A549 (cell line): ENCODE measurements around the gene RNF114. TPM values are rescaled to one million over a fixed set of nuclear protein-coding genes. Genes with fewer than 3 reads are reported as not detected.
"Not testable (repeated sequence)": the region's sequence is repeated elsewhere in the genome, so short reads cannot be mapped to it uniquely, and the experiment has no call there.

ENCODE experiments used
- ATAC-seq, 2 experiments: fragments of 200-7000 bp in 1 of 2; fragments of >200 bp in 1 of 2; cut with Nextera tagmentation in 1 of 2; cut with Tn5 transposase in 1 of 2; 3 replicates each; pipeline versions ENCODE4 v1.8.0 to v1.9.1; 2018 to 2020; ENCODE audit warnings: mild to moderate bottlenecking in 1 of 2, moderate library complexity in 1 of 2
- CTCF ChIA-PET: fragments of 300-600 bp; sonication (Branson Sonifier 250); formaldehyde crosslinking; extraction: SDS; loops from one replicate; lab custom pipeline; 2021; ENCODE audit warnings: antibody characterized with exemption, inconsistent platforms; lab: Yijun Ruan, JAX
- POLR2A ChIA-PET: fragments of 350-600 bp; formaldehyde crosslinking; extraction: SDS; loops from one replicate; lab custom pipeline; 2021; ENCODE audit warnings: antibody characterized with exemption, inconsistent platforms; lab: Yijun Ruan, JAX
- DNase-seq, 2 experiments: peaks; one replicate each; pipeline versions ENCODE4 v3.0.0 to v3.0.0-alpha.2; 2011 to 2016; ENCODE audit warnings: low read depth in 1 of 2, low spot score in 1 of 2
- FAIRE-seq: peaks from 2 replicates; lab custom pipeline; 2011; peaks lifted over from hg19 to GRCh38; lab: Jason Lieb, UNC
- H3K27ac ChIP-seq, 2 experiments: fragments of >200 bp; sonication (Bioruptor Twin); formaldehyde crosslinking; 3 replicates each; pipeline ENCODE4 v1.5.1; 2016 to 2017
- H3K4me1 ChIP-seq: fragments of >200 bp; sonication (Bioruptor Twin); formaldehyde crosslinking; 3 replicates; pipeline ENCODE4 v1.6.1; 2016
- H3K4me2 ChIP-seq: fragments of >200 bp; sonication (Bioruptor Twin); formaldehyde crosslinking; 3 replicates; pipeline ENCODE4 v1.6.1; 2016
- H3K4me3 ChIP-seq: fragments of >200 bp; sonication (Bioruptor Twin); formaldehyde crosslinking; 3 replicates; pipeline ENCODE4 v1.5.1; 2016
- H3K9me3 ChIP-seq: fragments of >200 bp; sonication (Bioruptor Twin); formaldehyde crosslinking; 3 replicates; pipeline ENCODE4 v1.6.1; 2016
- CBX2 ChIP-seq: fragments of 200-600 bp; sonication (generic); IDR thresholded peaks from 2 replicates; pipeline ENCODE4 v1.6.1; 2016; ENCODE audit warnings: low read depth, mild to moderate bottlenecking, borderline replicate concordance
- CBX8 ChIP-seq: fragments of 200-600 bp; sonication (generic); IDR thresholded peaks from 2 replicates; pipeline ENCODE4 v1.6.1; 2016
- CHD2 ChIP-seq: fragments of 150-350 bp; IDR thresholded peaks from 2 replicates; pipeline ENCODE4 v1.6.1; 2014; ENCODE audit warnings: low read length; ENCODE audit not compliant: partially characterized antibody
- EHF ChIP-seq: fragments of 250-450 bp; sonication (Bioruptor Pico); IDR thresholded peaks from 2 replicates; pipeline ENCODE4 v1.5.0; 2020; ENCODE audit warnings: mild to moderate bottlenecking
- ESRRA ChIP-seq: fragments of 150-350 bp; IDR thresholded peaks from 2 replicates; pipeline ENCODE4 v1.6.1; 2014; ENCODE audit warnings: mild to moderate bottlenecking, low read length, borderline replicate concordance
- FOSL2 ChIP-seq, 2 experiments: fragments of 450-650 bp in 1 of 2; fragments of >200 bp in 1 of 2; sonication (Bioruptor Twin) in 1 of 2; formaldehyde crosslinking; IDR thresholded peaks; 2 replicates each; pipeline versions ENCODE4 v1.5.0 to v1.6.1; 2016 to 2020; ENCODE audit warnings: mild to moderate bottlenecking in 1 of 2, moderate library complexity in 1 of 2
- FOXS1 ChIP-seq: fragments of 250-450 bp; sonication (Bioruptor Pico); IDR thresholded peaks from 2 replicates; pipeline ENCODE4 v1.5.0; 2020; ENCODE audit warnings: mild to moderate bottlenecking, moderate library complexity
- GATA3 ChIP-seq: IDR thresholded peaks from 2 replicates; pipeline ENCODE4 v1.6.1; 2012; ENCODE audit warnings: borderline replicate concordance
- HEYL ChIP-seq: fragments of 250-450 bp; sonication (Bioruptor Pico); IDR thresholded peaks from 2 replicates; pipeline ENCODE4 v1.8.0; 2021; ENCODE audit warnings: mild to moderate bottlenecking, moderate library complexity
- JUNB ChIP-seq: fragments of >200 bp; sonication (Bioruptor Twin); formaldehyde crosslinking; IDR thresholded peaks from 2 replicates; pipeline ENCODE4 v1.6.1; 2016
- PHF8 ChIP-seq: fragments of 200-600 bp; sonication (generic); IDR thresholded peaks from 2 replicates; pipeline ENCODE4 v1.6.1; 2016; ENCODE audit warnings: low read depth, mild to moderate bottlenecking, antibody characterized with exemption, moderate library complexity, borderline replicate concordance
- POLR2AphosphoS2 ChIP-seq: conservative IDR thresholded peaks from 2 replicates; pipeline ENCODE4 v1.6.1; 2012; ENCODE audit warnings: low read length, improper control_type of control experiment, inconsistent platforms
- RAD21 ChIP-seq, 2 experiments: fragments of >200 bp in 1 of 2; sonication (Bioruptor Twin) in 1 of 2; formaldehyde crosslinking in 1 of 2; IDR thresholded peaks in 1 of 2; conservative IDR thresholded peaks in 1 of 2; 2 replicates in 1 of 2; 3 replicates in 1 of 2; pipeline ENCODE4 v1.6.1; 2012 to 2018; ENCODE audit warnings: inconsistent platforms in 1 of 2
- RARB ChIP-seq: fragments of 250-450 bp; sonication (Bioruptor Pico); IDR thresholded peaks from 2 replicates; pipeline ENCODE4 v1.8.0; 2021; ENCODE audit warnings: mild to moderate bottlenecking, moderate library complexity
- RNF2 ChIP-seq: fragments of 200-600 bp; sonication (generic); IDR thresholded peaks from 2 replicates; pipeline ENCODE4 v1.6.1; 2016; ENCODE audit warnings: low read depth, mild to moderate bottlenecking, antibody characterized with exemption, moderate library complexity, borderline replicate concordance
- SMC3 ChIP-seq: fragments of >200 bp; sonication (Bioruptor Twin); formaldehyde crosslinking; IDR thresholded peaks from 3 replicates; pipeline ENCODE4 v1.6.1; 2018; ENCODE audit warnings: inconsistent platforms
- TFCP2L1 ChIP-seq: fragments of 250-450 bp; sonication (Bioruptor Pico); IDR thresholded peaks from 2 replicates; pipeline ENCODE4 v1.5.0; 2021; ENCODE audit warnings: mild to moderate bottlenecking
- TP53 ChIP-seq: fragments of 250-450 bp; sonication (Bioruptor Pico); IDR thresholded peaks from 2 replicates; pipeline ENCODE4 v1.5.0; 2021; ENCODE audit warnings: mild to moderate bottlenecking, moderate library complexity
- WGBS: methylation state at CpG from one replicate; pipeline ENCODE4 v1.1.6; 2017; ENCODE audit errors: missing lambda C conversion rate; 5-methylcytosine and 5-hydroxymethylcytosine counted together
- polyA plus RNA-seq, 4 experiments: library from polyadenylated mRNA; depleted of rRNA in 3 of 4; stranded (reverse); fragments of >200 nt; fragmentation: RNase III in 1 of 4; extraction: RNeasy Plus Mini Kit Qiagen cat#74134 plus additional on column Dnase treatment in 1 of 4; gene quantifications; 2 replicates in 3 of 4; 3 replicates in 1 of 4; pipeline ENCODE4 v1.2.3, GENCODE V29; 2011 to 2017
- TF ChIP-seq, protein P1 (sequence below): fragments of >200 bp; sonication (Bioruptor Twin); formaldehyde crosslinking; IDR thresholded peaks from 3 replicates; pipeline ENCODE4 v1.5.1; 2016
- TF ChIP-seq, protein P2 (sequence below): fragments of 250-450 bp; sonication (Bioruptor Pico); IDR thresholded peaks from 2 replicates; pipeline ENCODE4 v1.5.0; 2021; ENCODE audit warnings: mild to moderate bottlenecking, moderate library complexity, borderline replicate concordance

RNF114 gene
- polyA plus RNA-seq, 2 of the 4 experiments (the other 2 are of a cell fraction): 43.1 to 44.8 TPM

DNA sequence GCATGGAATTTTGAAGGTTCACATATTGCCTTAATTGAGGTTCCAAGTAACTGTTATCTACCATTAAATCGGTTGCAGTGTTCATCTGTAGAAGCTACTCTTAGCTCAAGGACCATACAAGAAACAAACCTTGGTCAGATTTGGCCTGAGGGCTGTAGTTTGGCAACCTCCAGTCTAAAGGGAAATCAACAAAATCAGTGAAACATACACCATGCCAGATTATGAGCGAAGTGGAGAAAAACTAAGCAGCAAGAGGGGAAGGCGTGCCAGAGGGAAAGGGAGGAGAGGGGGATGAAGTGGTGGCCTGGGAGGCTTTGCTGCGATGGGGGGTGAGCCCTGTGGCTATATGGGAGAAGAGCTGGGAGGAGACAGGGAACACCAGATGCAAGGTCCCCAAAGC, 37.8 kb downstream of the RNF114 start:
- no peak overlapping the region for H3K4me3 ChIP-seq
- CTCF ChIA-PET: interaction anchor here (0.5 to 28.4 kb wide), 7 partner anchors 9 to 545 kb away, joined by 3 to 1049 read pairs (median 3); no protein-coding TSS in a partner anchor
- POLR2A ChIA-PET: no interaction called here
- H3K4me1 ChIP-seq: peaks cover 35% of the 10 kb centered on the region
- H3K4me2 ChIP-seq: no peak overlapping the region
- FAIRE-seq: no peak
- DNase-seq: no peak
- H3K9me3 ChIP-seq: no peaks in the 10 kb centered on the region
- ATAC-seq: no peak
- H3K27ac ChIP-seq: no peak overlapping the region
- WGBS: 79% methylated on average over 4 of the region's 4 CpGs
- TF ChIP-seq PHF8 (no peak), FOSL2 (IDR thresholded peaks at IDR 0.05) (no peak), FOSL2 (CRISPR knock-in tag; IDR thresholded peaks at IDR 0.05) (no peak), RARB (no peak), RAD21 (conservative IDR thresholded peaks at IDR 0.05 in 1 of 2, IDR thresholded peaks at IDR 0.05 in 1 of 2) (no peak), EHF (CRISPR knock-in tag) (no peak), SMC3 (no peak), CBX2 (no peak), CHD2 (no peak)

DNA sequence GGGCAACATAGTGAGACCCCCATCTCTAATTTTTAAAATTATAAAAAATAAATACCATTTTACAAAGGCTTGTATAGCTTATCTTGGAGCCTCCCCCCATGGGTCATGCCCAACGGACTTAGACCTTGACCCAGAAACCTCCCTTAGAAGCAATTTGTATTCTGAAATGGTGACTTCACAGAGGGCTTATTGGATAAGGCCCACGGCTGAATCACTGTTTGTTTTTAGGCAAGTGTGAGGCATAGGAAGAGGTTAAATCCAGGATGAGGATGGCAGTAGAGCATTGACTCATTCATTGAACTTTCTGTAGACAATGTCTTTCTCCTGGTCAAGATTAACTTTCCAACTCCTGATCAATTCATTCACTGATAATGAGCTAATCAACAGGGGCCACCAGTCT, 40.3 kb downstream of the RNF114 start:
- TF ChIP-seq FOSL2 (IDR thresholded peaks at IDR 0.05) (0 out of 2 replicates have a peak, but pooled peaks have one; percentile 13), FOSL2 (CRISPR knock-in tag; IDR thresholded peaks at IDR 0.05) (peak; percentile 46), POLR2AphosphoS2 (no peak), FOXS1 (CRISPR knock-in tag) (no peak), RNF2 (no peak), ESRRA (peak; percentile 66; the same call in 1 of the 2 replicates), HEYL (CRISPR knock-in tag) (no peak), JUNB (peak; percentile 32; the same call in 1 of the 2 replicates)
- TF ChIP-seq, protein P1, sequence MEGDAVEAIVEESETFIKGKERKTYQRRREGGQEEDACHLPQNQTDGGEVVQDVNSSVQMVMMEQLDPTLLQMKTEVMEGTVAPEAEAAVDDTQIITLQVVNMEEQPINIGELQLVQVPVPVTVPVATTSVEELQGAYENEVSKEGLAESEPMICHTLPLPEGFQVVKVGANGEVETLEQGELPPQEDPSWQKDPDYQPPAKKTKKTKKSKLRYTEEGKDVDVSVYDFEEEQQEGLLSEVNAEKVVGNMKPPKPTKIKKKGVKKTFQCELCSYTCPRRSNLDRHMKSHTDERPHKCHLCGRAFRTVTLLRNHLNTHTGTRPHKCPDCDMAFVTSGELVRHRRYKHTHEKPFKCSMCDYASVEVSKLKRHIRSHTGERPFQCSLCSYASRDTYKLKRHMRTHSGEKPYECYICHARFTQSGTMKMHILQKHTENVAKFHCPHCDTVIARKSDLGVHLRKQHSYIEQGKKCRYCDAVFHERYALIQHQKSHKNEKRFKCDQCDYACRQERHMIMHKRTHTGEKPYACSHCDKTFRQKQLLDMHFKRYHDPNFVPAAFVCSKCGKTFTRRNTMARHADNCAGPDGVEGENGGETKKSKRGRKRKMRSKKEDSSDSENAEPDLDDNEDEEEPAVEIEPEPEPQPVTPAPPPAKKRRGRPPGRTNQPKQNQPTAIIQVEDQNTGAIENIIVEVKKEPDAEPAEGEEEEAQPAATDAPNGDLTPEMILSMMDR: no peak
- FAIRE-seq (no peak), ATAC-seq (peak; percentile 51 to 58; a peak in 3 of 6 replicates), DNase-seq (peak in 1 of 2 experiments; percentile 69)
- Histone ChIP-seq H3K4me3 (no peak overlapping the region), H3K27ac (peak overlapping the region; percentile 40 to 69; a peak in 5 of 6 replicates), H3K9me3 (no peaks in the 10 kb centered on the region), H3K4me1 (peaks cover 28% of the 10 kb centered on the region), H3K4me2 (peak overlapping the region; percentile 54)
- CTCF ChIA-PET: interaction anchor here (0.9 to 28.4 kb wide), 12 partner anchors 10 to 585 kb away, joined by 3 to 1049 read pairs (median 4); no protein-coding TSS in a partner anchor
- WGBS: 2% methylated on average over 2 of the region's 2 CpGs
- POLR2A ChIA-PET: interaction anchor here (0.5 to 1.0 kb wide), 2 partner anchors 95 to 203 kb away, joined by 3 to 7 read pairs; no protein-coding TSS in a partner anchor

DNA sequence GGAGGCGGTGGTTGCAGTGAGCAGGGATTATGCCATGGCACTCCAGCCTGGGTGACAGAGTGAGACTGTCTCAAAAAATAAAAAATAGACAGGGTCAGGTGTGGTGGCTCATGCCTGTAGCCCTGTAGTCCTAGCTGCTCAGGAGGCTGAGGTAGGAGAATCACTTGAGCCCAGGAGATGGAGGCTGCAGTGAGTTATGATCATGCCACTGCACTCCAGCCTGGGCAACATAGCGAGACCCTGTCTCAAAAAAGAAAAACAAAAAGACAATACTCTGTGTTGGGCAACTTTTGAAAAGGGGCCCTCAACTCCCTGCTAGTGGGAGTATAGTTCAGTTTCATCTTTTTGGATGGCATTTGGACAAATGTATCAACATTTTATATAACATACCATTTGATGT, 41.5 kb downstream of the RNF114 start:
- H3K9me3 ChIP-seq, POLR2A ChIA-PET, H3K4me2 ChIP-seq, H3K4me3 ChIP-seq, FAIRE-seq, ATAC-seq, DNase-seq: not testable (repeated sequence)
- CTCF ChIA-PET: interaction anchor here (0.7 to 28.4 kb wide), 18 partner anchors 10 to 607 kb away, joined by 3 to 1049 read pairs (median 16); partner anchors contain the start of gene PEDS1
- peak overlapping the region in 1 of 2 experiments; percentile 69; a peak in 3 of 6 replicates for H3K27ac ChIP-seq
- H3K4me1 ChIP-seq: peaks cover 35% of the 10 kb centered on the region
- 98% methylated on average over 2 of the region's 2 CpGs for WGBS

DNA sequence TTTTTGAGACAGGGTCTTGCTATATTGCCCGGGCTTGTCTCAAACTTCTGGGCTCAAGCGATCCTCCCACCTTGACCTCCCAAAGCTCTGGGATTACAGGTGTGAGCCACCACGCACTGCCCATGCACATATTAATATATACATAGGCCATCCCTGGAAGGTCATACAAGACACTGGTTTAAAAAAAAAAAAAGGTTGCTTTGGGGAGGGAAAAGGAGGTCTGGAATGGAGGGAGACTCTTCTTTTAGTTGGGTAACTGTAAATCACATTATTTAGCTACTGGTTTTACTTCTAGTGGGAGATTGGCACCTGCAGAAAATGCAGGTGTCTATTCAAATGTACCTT, 42.5 kb downstream of the RNF114 start:
- Histone ChIP-seq H3K27ac (peak overlapping the region; percentile 73 to 86; a peak in 3 of 6 replicates), H3K4me3 (no peak overlapping the region), H3K4me1 (peaks cover 36% of the 10 kb centered on the region), H3K4me2 (peak overlapping the region; percentile 67), H3K9me3 (no peaks in the 10 kb centered on the region)
- no peak for DNase-seq
- FAIRE-seq: no peak
- ATAC-seq: no peak
- TF ChIP-seq RAD21 (conservative IDR thresholded peaks at IDR 0.05 in 1 of 2, IDR thresholded peaks at IDR 0.05 in 1 of 2): no peak
- TF ChIP-seq CBX8: no peak
- no peak for TF ChIP-seq TP53 (CRISPR knock-in tag)
- TF ChIP-seq GATA3: no peak
- TF ChIP-seq, protein P2, sequence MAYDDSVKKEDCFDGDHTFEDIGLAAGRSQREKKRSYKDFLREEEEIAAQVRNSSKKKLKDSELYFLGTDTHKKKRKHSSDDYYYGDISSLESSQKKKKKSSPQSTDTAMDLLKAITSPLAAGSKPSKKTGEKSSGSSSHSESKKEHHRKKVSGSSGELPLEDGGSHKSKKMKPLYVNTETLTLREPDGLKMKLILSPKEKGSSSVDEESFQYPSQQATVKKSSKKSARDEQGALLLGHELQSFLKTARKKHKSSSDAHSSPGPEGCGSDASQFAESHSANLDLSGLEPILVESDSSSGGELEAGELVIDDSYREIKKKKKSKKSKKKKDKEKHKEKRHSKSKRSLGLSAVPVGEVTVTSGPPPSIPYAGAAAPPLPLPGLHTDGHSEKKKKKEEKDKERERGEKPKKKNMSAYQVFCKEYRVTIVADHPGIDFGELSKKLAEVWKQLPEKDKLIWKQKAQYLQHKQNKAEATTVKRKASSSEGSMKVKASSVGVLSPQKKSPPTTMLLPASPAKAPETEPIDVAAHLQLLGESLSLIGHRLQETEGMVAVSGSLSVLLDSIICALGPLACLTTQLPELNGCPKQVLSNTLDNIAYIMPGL (CRISPR knock-in tag): no peak
- TF ChIP-seq TFCP2L1 (CRISPR knock-in tag): no peak
- WGBS: 67% methylated on average over 3 of the region's 3 CpGs
- POLR2A ChIA-PET: interaction anchor here (6.8 kb wide), 1 partner anchor 91 kb away, joined by 79 read pairs; no protein-coding TSS in a partner anchor
- CTCF ChIA-PET: interaction anchor here (0.6 to 28.4 kb wide), 76 partner anchors 10 to 677 kb away, joined by 3 to 1049 read pairs (median 7); partner anchors contain the start of genes PEDS1 and UBE2V1
